Left lung (tissue), 10 donors: ENCODE results near the gene ARHGAP28. TPM values are rescaled to one million over a fixed set of nuclear protein-coding genes. Genes with fewer than 3 reads are reported as not detected.

Experiments
- ATAC-seq: fragments of 200-7000 bp; cut with Tn5 transposase; one replicate; pipeline ENCODE4 v1.9.1; 2020; ENCODE audit warnings: moderate library complexity
- DNase-seq, 4 donors: peaks; one replicate each; pipeline ENCODE4 v3.0.0-alpha.2; 2013 to 2020
- H3K27ac ChIP-seq, 2 donors: fragments of 200-600 bp; sonication (generic) in 1 of 2; one replicate each; pipeline versions ENCODE4 v1.5.0 to v1.8.0; 2020 to 2021
- H3K27me3 ChIP-seq, 2 donors: fragments of 200-600 bp; sonication (generic) in 1 of 2; one replicate each; pipeline versions ENCODE4 v1.5.0 to v1.8.0; 2020 to 2021
- H3K36me3 ChIP-seq, 2 donors: fragments of 200-600 bp; sonication (generic) in 1 of 2; one replicate each; pipeline versions ENCODE4 v1.5.0 to v1.8.0; 2020 to 2021
- H3K4me1 ChIP-seq, 2 donors: fragments of 200-600 bp; one replicate each; pipeline ENCODE4 v1.8.0; 2021
- H3K4me3 ChIP-seq, 2 donors: fragments of 200-600 bp; sonication (generic) in 1 of 2; one replicate each; pipeline versions ENCODE4 v1.5.0 to v1.8.0; 2020 to 2021; ENCODE audit warnings: mild to moderate bottlenecking in 1 of 2
- H3K9me3 ChIP-seq, 2 donors: fragments of 200-600 bp; sonication (generic) in 1 of 2; one replicate each; pipeline versions ENCODE4 v1.5.0 to v1.8.0; 2020 to 2021
- intact Hi-C, 2 donors: fragments of 100-400 bp; cut with DNase I; formaldehyde crosslinking; loops; one replicate each; pipeline versions ENCODE4 v1.11.2 to v1.14.2; 2022
- polyA plus RNA-seq, 6 donors: library from polyadenylated mRNA; unstranded; fragments of 120-200 nt; gene quantifications; one replicate each; pipeline ENCODE4 v1.2.1, GENCODE V29; 2013; ENCODE audit not compliant: insufficient read length in 6 of 6
- total RNA-seq, 2 donors: library from RNA; stranded (reverse); fragmentation: NEBNext Ultra II Directional; extraction: Animal tissue kit (Norgen Biotek cat#: 25700); gene quantifications; one replicate each; pipeline ENCODE4 v1.2.1, GENCODE V29; 2021
- TF ChIP-seq, protein P1 (sequence below), 2 donors: fragments of 200-600 bp; sonication (generic) in 1 of 2; IDR thresholded peaks; one replicate each; pipeline versions ENCODE4 v1.5.0 to v1.8.0; 2021; ENCODE audit warnings: antibody characterized with exemption in 2 of 2
- donor health status: DM: no; HTN: yes; CAD: no.
- donor health status: DM: no; HTN: no; CAD: no.

The ARHGAP28 gene
- total and polyA plus RNA-seq, 8 donors, result 16.6 to 262 (median 208) TPM

DNA sequence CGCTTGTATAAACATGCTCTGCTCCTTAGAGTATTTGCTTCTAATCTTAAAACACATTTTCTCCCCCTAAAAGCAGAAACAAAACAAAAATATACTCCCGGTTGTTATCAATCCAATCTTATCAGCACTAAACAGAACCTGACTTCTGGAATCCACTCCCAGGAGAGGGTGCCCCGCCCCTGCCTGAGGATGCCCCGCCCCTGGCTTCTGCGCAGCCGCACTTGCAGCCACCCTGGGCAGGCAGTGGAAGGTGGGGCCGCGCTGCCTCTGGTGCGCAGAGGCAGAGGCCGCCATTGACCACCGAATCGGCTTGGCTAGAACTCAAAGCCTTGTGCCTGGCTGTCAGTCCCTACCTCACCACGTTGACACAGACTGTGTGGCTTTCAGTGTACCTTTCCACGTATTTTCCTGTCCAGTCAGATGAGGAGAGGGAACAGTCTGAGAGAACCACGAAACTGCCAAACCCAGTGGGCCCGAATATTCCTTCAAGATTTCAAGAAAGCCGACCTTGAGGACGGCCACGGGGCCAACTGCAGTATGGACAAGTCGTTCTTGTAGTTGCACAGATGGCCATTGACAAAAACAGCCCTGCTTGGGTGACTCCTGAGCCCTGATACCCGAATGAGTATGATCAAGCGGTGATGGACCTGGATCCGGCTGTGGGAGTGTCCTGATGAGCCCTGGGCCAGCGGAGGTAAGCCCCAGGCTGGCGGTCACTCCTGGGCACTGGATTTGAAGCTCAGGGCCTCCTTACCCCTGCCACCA is 46.2 kb upstream of the ARHGAP28 start:
- DNase-seq (peak in 1 of 4 donors; percentile 82), ATAC-seq (peak; percentile 92)
- Histone ChIP-seq H3K36me3 (no peaks in the 10 kb centered on the region), H3K4me1 (no peaks in the 10 kb centered on the region), H3K27ac (no peak overlapping the region), H3K27me3 (no peaks in the 10 kb centered on the region), H3K9me3 (peaks cover 0 to 4% of the 10 kb centered on the region in 2 donors), H3K4me3 (peak overlapping the region in 1 of 2 donors; percentile 8)
- intact Hi-C loops, result no loop called here
- TF ChIP-seq, protein P1, sequence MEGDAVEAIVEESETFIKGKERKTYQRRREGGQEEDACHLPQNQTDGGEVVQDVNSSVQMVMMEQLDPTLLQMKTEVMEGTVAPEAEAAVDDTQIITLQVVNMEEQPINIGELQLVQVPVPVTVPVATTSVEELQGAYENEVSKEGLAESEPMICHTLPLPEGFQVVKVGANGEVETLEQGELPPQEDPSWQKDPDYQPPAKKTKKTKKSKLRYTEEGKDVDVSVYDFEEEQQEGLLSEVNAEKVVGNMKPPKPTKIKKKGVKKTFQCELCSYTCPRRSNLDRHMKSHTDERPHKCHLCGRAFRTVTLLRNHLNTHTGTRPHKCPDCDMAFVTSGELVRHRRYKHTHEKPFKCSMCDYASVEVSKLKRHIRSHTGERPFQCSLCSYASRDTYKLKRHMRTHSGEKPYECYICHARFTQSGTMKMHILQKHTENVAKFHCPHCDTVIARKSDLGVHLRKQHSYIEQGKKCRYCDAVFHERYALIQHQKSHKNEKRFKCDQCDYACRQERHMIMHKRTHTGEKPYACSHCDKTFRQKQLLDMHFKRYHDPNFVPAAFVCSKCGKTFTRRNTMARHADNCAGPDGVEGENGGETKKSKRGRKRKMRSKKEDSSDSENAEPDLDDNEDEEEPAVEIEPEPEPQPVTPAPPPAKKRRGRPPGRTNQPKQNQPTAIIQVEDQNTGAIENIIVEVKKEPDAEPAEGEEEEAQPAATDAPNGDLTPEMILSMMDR (IDR thresholded peaks at IDR 0.05), result no peak

DNA sequence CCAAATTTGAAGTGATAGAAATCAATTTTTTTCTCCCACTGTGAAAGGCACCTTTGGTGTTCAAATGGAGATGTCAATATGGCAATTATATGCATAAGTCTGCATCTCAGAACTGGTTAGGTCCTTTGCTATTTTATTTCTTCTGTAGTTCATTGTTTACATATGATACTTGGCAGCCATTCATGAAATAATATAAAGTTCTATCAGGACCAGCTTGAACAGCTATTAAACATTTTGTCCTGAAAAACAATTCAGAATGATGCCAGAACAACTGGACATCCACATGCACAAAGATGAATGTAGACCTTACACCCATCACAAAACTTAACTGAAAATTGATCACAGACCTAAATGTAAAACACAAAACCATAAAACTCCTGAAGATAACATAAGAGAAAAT is 41.8 kb upstream of the ARHGAP28 start:
- TF ChIP-seq, protein P1 (IDR thresholded peaks at IDR 0.05), result no peak

DNA sequence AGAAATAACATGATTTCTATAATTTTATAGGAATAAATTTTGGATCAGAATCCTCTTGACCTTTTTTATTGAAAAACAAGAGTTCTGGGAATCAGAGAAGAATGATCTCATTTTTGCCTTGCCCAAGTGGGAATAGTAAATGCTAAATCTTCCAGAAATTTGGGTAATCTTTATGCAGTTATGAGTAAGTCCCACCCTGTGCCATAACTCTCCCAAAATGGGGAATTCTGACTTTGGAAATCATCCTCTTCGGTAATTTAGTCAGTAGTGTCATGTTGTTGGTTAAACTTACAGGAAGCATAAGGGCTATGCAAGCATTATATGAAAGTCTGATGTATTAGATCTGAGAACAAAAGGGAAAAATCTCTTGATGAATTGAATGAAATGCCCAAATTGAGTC is 20.6 kb upstream of the ARHGAP28 start:
- H3K36me3 ChIP-seq, result no peaks in the 10 kb centered on the region
- intact Hi-C loops, result no loop called here
- H3K4me1 ChIP-seq, result no peaks in the 10 kb centered on the region
- ATAC-seq, result no peak
- peaks cover 0 to 2% of the 10 kb centered on the region in 2 donors for H3K9me3 ChIP-seq
- TF ChIP-seq, protein P1 (IDR thresholded peaks at IDR 0.05), result no peak
- no peaks in the 10 kb centered on the region for H3K27me3 ChIP-seq
- no peak overlapping the region for H3K4me3 ChIP-seq
- H3K27ac ChIP-seq, result no peak overlapping the region
- no peak for DNase-seq

More for the DNA sequence above, 41.8 kb upstream of the ARHGAP28 start:
- Histone ChIP-seq H3K4me3 (no peak overlapping the region), H3K27me3 (no peaks in the 10 kb centered on the region), H3K36me3 (no peaks in the 10 kb centered on the region), H3K4me1 (no peaks in the 10 kb centered on the region), H3K27ac (no peak overlapping the region), H3K9me3 (peaks cover 0 to 4% of the 10 kb centered on the region in 2 donors)
- DNase-seq (no peak), ATAC-seq (no peak)
- intact Hi-C loops, result no loop called here

DNA sequence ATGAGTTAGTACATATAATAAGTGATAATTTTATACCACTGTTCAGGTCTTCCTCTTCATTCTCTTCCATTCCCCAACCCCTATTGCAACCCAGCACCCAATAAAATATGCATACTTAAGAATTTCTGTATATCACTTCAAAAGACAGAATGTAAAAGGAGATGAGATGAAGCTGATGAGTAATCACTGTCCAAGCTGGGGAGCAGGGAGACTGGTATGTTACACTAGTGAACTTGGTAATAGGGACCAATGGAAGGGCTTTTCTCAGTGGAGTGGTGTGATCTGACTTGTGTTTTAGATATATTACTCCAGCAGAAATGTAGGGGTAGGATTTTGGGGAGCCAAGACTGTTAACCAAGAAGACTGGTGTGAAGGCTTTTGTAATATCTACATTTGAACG is 18.0 kb upstream of the ARHGAP28 start:
- intact Hi-C loops, result no loop called here
- H3K36me3 ChIP-seq, result no peaks in the 10 kb centered on the region
- ATAC-seq (no peak), DNase-seq (no peak)
- no peak overlapping the region for H3K27ac ChIP-seq
- H3K4me1 ChIP-seq, result no peaks in the 10 kb centered on the region
- TF ChIP-seq, protein P1 (IDR thresholded peaks at IDR 0.05), result no peak
- no peaks in the 10 kb centered on the region for H3K27me3 ChIP-seq
- no peak overlapping the region for H3K4me3 ChIP-seq
- no peaks in the 10 kb centered on the region for H3K9me3 ChIP-seq

DNA sequence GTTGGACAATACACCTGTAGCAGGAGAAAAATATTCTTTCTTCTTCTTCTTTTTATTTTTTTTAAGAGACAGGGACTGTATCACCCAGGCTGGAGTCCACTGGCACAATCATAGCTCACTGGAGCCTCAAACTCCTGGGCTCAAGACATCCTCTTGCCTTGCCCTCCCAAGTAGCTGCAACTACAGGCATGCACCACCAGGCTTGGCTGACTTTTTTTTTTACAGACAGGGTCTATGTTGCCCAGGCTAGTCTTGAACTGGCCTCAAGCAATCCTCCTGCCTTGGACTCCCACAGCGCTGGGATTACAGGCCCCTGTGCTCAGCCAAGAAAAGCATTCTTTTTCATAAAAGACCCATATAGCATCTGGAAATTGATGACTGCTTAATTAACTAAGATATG is 17.1 kb upstream of the ARHGAP28 start:
- TF ChIP-seq, protein P1 (IDR thresholded peaks at IDR 0.05), result no peak
- Histone ChIP-seq H3K4me3 (no peak overlapping the region), H3K4me1 (no peaks in the 10 kb centered on the region), H3K36me3 (no peaks in the 10 kb centered on the region), H3K9me3 (no peaks in the 10 kb centered on the region), H3K27ac (no peak overlapping the region), H3K27me3 (no peaks in the 10 kb centered on the region)
- no peak for DNase-seq
- intact Hi-C loops, result no loop called here
- ATAC-seq, result no peak
